ENCODE data around the gene VANGL1.

- TF ChIP-seq HDAC6 (IDR thresholded peaks at IDR 0.05; ENCODE audit: low read depth, low read length) = no peak
- no peak for TF ChIP-seq POLR2A (IDR thresholded peaks at IDR 0.05; ENCODE audit: control extremely low read depth in 1 of 2, low read depth in 2 of 2, low read length in 2 of 2)
- no peak for TF ChIP-seq GABPA (IDR thresholded peaks at IDR 0.05; ENCODE audit: borderline replicate concordance, insufficient read depth, low read length)
- TF ChIP-seq MAX (IDR thresholded peaks at IDR 0.05) = no peak
- no peak for TF ChIP-seq RNF2 (IDR thresholded peaks at IDR 0.05; ENCODE audit: borderline replicate concordance, low read depth, low read length, missing control alignments, poor library complexity, severe bottlenecking)
- TF ChIP-seq CTCF (IDR thresholded peaks at IDR 0.05; ENCODE audit: control extremely low read depth in 1 of 3, insufficient read depth in 1 of 3, low read depth in 1 of 3, low read length in 3 of 3) = no peak
- no peak for TF ChIP-seq EP300 (IDR thresholded peaks at IDR 0.05; ENCODE audit: borderline replicate concordance in 1 of 2, low read depth in 2 of 2, low read length in 2 of 2)
- TF ChIP-seq ASH2L (IDR thresholded peaks at IDR 0.05; ENCODE audit: low read length) = no peak
- no peak for TF ChIP-seq SRF (IDR thresholded peaks at IDR 0.05; ENCODE audit: low read depth, low read length)
- TF ChIP-seq CEBPB (IDR thresholded peaks at IDR 0.05; ENCODE audit: low read depth, low read length) = no peak
- no peak for TF ChIP-seq CBX8 (IDR thresholded peaks at IDR 0.05; ENCODE audit: borderline replicate concordance, low read depth, low read length)
These were observed 50.5 kb downstream of the VANGL1 start for GRCh38 chr1:115692224-115692623.

Measured in H1 (cell line).